Stimulated activated CD4-positive, alpha-beta T cell treated with anti-CD3 and anti-CD28 coated beads, Interleukin-4, amount 100 ng/mL, for 4 hours (primary cell): ENCODE data around the gene PSD2.

ENCODE experiments used
- DNase-seq, 2 experiments: peaks; one replicate each; pipeline ENCODE4 v3.0.0-alpha.2; 2020

Gene PSD2

GRCh38 chr5:139882316-139882715 is 86.7 kb downstream of the PSD2 start:
- DNase-seq: no peak

DNA sequence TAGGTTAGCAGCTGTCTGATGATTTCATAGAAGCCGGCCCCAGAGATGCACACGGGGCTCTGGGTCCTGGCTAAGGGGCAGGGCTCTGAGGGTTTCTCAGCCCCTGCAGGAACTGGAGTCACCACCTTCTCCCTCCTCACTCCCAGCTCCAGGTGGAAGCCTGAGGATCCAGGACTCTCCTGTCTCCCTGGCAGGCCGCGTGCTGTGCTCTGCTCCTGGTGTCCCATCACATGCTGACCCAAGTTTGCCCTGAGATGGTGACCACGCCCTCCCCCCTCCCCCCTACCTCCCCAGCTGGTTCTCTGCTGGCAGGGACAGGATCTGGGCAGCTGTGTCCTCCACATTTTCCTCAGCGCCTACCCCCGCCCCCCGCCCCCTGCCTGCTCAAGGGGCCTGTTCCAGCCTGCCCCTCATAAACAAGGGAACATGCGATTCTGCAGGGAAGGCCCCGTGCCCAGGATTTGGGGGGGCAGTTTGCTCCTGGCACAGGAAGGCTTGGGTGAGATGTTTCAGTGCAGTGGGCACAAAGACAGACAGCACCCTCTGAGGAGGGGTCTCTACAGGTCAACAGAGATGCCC is 87.4 kb downstream of the PSD2 start:
- no peak for DNase-seq

GRCh38 chr5:139884144-139884543 is 88.5 kb downstream of the PSD2 start:
- no peak for DNase-seq

GRCh38 chr5:139884734-139885133 is 89.1 kb downstream of the PSD2 start:
- DNase-seq: no peak

DNA sequence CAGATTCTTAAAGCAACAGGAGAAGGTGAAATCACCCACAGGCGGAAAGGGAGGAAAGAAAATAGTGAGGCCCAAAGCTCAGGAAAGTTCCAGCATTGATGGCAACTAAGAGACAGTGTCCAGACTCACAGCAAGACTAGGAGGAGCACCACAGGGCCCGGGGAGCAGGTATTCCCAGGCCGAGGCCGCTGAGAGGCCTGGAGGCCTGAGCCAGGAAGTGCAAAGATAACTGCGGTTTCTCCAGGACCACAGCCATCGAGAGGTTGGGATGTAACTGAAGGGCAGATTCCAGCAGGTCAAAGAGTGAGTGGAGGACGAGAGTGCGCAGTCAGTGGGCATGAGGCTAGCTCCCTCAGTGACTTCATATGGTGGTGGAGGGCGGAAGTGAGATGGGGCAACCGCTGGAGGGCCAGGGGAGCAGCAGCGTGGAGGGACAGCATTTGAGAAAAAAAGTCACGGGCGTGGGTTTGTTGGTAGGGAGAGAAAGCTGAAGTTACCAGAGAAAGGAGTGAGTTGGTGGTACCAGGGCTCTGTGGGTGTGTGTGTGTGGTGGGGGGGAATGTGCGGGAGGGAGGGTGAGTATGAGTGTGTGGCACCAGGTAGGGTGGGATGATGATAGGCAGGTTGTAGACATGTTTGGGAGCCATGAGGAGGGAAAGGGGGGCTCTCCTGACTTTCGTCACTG is 89.7 kb downstream of the PSD2 start:
- no peak for DNase-seq

GRCh38 chr5:139885857-139886208 is 90.2 kb downstream of the PSD2 start:
- DNase-seq: no peak

GRCh38 chr5:139886213-139886612 is 90.6 kb downstream of the PSD2 start:
- DNase-seq: no peak

DNA sequence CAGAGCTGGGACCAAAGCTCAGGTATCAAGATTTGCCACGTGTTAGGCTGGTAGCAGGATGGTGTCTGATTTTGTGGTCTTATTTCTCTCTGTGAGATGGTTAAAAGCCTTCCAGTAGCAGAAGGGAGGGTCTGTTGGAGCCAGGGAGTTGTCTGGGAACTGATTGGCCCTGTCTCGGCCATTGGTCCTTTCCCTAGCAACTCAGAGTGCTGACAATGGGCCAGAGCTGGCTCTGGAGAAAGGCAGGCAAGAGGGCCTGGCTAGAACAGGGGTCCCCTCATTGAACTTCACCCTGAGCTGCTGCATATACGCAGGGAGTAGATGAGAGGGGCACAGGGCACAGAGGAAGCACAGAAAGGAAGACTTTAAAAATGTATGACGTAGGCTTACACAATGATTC is 92.8 kb downstream of the PSD2 start:
- no peak for DNase-seq

GRCh38 chr5:139889410-139889809 is 93.8 kb downstream of the PSD2 start:
- no peak for DNase-seq

GRCh38 chr5:139893873-139894272 is 98.3 kb downstream of the PSD2 start:
- no peak for DNase-seq
